ENCODE data around the gene EDNRA. TPM values are rescaled to one million over a fixed set of nuclear protein-coding genes. Genes with fewer than 3 reads are reported as not detected.

EDNRA gene
- total RNA-seq, 1 experiment from 2014 or later, result 0.13 TPM

- intact Hi-C loops (cut with micrococcal nuclease; ENCODE audit: unreplicated experiment) (no loop called here), in situ Hi-C loops (cut with HindIII; ENCODE audit: low pct_unique_long_range_greater_than_20kb, low sequenced_read_pairs) (no loop called here)
- Histone ChIP-seq H3K36me3 (ENCODE audit: control insufficient read depth, insufficient read depth, low read length) (no peaks in the 10 kb centered on the region), H3K27me3 (ENCODE audit: control insufficient read depth, insufficient read depth, low read length) (no peaks in the 10 kb centered on the region), H3K4me1 (ENCODE audit: control insufficient read depth, insufficient read depth, low read length) (no peaks in the 10 kb centered on the region), H3K27ac (ENCODE audit: low read length) (no peak overlapping the region), H3K4me3 (ENCODE audit: low read depth in 2 of 2, low read length in 2 of 2) (no peak overlapping the region), H3K9me3 (ENCODE audit: control insufficient read depth, insufficient read depth, low read depth, low read length) (no peaks in the 10 kb centered on the region)
- ChIA-PET POLR2A (no interaction called here), CTCF (interaction anchor here (0.6 kb wide), 1 partner anchor 25 kb away, joined by 8 read pairs; no protein-coding TSS in a partner anchor)
- no TSS peak for BruUV-seq (replicated peaks)
- ATAC-seq (no peak), DNase-seq (ENCODE audit: low read depth, low spot score) (no peak)
- TF ChIP-seq, protein P1, sequence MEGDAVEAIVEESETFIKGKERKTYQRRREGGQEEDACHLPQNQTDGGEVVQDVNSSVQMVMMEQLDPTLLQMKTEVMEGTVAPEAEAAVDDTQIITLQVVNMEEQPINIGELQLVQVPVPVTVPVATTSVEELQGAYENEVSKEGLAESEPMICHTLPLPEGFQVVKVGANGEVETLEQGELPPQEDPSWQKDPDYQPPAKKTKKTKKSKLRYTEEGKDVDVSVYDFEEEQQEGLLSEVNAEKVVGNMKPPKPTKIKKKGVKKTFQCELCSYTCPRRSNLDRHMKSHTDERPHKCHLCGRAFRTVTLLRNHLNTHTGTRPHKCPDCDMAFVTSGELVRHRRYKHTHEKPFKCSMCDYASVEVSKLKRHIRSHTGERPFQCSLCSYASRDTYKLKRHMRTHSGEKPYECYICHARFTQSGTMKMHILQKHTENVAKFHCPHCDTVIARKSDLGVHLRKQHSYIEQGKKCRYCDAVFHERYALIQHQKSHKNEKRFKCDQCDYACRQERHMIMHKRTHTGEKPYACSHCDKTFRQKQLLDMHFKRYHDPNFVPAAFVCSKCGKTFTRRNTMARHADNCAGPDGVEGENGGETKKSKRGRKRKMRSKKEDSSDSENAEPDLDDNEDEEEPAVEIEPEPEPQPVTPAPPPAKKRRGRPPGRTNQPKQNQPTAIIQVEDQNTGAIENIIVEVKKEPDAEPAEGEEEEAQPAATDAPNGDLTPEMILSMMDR (IDR thresholded peaks at IDR 0.05), result no peak
- TF ChIP-seq, protein P2, sequence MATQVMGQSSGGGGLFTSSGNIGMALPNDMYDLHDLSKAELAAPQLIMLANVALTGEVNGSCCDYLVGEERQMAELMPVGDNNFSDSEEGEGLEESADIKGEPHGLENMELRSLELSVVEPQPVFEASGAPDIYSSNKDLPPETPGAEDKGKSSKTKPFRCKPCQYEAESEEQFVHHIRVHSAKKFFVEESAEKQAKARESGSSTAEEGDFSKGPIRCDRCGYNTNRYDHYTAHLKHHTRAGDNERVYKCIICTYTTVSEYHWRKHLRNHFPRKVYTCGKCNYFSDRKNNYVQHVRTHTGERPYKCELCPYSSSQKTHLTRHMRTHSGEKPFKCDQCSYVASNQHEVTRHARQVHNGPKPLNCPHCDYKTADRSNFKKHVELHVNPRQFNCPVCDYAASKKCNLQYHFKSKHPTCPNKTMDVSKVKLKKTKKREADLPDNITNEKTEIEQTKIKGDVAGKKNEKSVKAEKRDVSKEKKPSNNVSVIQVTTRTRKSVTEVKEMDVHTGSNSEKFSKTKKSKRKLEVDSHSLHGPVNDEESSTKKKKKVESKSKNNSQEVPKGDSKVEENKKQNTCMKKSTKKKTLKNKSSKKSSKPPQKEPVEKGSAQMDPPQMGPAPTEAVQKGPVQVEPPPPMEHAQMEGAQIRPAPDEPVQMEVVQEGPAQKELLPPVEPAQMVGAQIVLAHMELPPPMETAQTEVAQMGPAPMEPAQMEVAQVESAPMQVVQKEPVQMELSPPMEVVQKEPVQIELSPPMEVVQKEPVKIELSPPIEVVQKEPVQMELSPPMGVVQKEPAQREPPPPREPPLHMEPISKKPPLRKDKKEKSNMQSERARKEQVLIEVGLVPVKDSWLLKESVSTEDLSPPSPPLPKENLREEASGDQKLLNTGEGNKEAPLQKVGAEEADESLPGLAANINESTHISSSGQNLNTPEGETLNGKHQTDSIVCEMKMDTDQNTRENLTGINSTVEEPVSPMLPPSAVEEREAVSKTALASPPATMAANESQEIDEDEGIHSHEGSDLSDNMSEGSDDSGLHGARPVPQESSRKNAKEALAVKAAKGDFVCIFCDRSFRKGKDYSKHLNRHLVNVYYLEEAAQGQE (IDR thresholded peaks at IDR 0.05; ENCODE audit: insufficient read depth in 1 of 2, low read depth in 2 of 2, low read length in 1 of 2), result no peak
- TF ChIP-seq TCF7L2 (IDR thresholded peaks at IDR 0.05; ENCODE audit: low read depth, low read length) (no peak), SIN3A (IDR thresholded peaks at IDR 0.05; ENCODE audit: borderline replicate concordance, insufficient read depth, low read depth, low read length) (no peak), POLR2AphosphoS5 (IDR thresholded peaks at IDR 0.05; ENCODE audit: low read depth, low read length) (no peak)
Observed at GRCh38 chr4:147525494-147526271, 44.8 kb downstream of the EDNRA start.

- no peak overlapping the region for H3K4me3 ChIP-seq (ENCODE audit: low read depth in 2 of 2, low read length in 2 of 2)
- TF ChIP-seq, protein P1 (IDR thresholded peaks at IDR 0.05), result no peak
- no peak for TF ChIP-seq TCF7L2 (IDR thresholded peaks at IDR 0.05; ENCODE audit: low read depth, low read length)
- TF ChIP-seq SIN3A (IDR thresholded peaks at IDR 0.05; ENCODE audit: borderline replicate concordance, insufficient read depth, low read depth, low read length), result no peak
- TF ChIP-seq, protein P2 (IDR thresholded peaks at IDR 0.05; ENCODE audit: insufficient read depth in 1 of 2, low read depth in 2 of 2, low read length in 1 of 2), result no peak
- no peak for TF ChIP-seq POLR2AphosphoS5 (IDR thresholded peaks at IDR 0.05; ENCODE audit: low read depth, low read length)
- H3K9me3 ChIP-seq (ENCODE audit: control insufficient read depth, insufficient read depth, low read depth, low read length), result no peaks in the 10 kb centered on the region
- DNase-seq (ENCODE audit: low read depth, low spot score) (no peak), ATAC-seq (no peak)
- no peaks in the 10 kb centered on the region for H3K4me1 ChIP-seq (ENCODE audit: control insufficient read depth, insufficient read depth, low read length)
- ChIA-PET POLR2A (no interaction called here), CTCF (no interaction called here)
- no peaks in the 10 kb centered on the region for H3K36me3 ChIP-seq (ENCODE audit: control insufficient read depth, insufficient read depth, low read length)
- no TSS peak for BruUV-seq (replicated peaks)
- in situ Hi-C loops (cut with HindIII; ENCODE audit: low pct_unique_long_range_greater_than_20kb, low sequenced_read_pairs), result no loop called here
- H3K27me3 ChIP-seq (ENCODE audit: control insufficient read depth, insufficient read depth, low read length), result no peaks in the 10 kb centered on the region
- intact Hi-C loops (cut with micrococcal nuclease; ENCODE audit: unreplicated experiment), result no loop called here
- H3K27ac ChIP-seq (ENCODE audit: low read length), result no peak overlapping the region
Observed at GRCh38 chr4:147526272-147526654, 45.4 kb downstream of the EDNRA start.
